Erythroblast (primary cell): ENCODE results near the gene NF1.
"Not testable (repeated sequence)": the region's sequence is repeated elsewhere in the genome, so short reads cannot be mapped to it uniquely, and the experiment has no call there.

ENCODE experiments used
- DNase-seq, 2 experiments: peaks; one replicate each; lab custom pipeline; 2025; lab: John Stamatoyannopoulos, UW
- GATA1 ChIP-seq: IDR thresholded peaks from 2 replicates; pipeline ENCODE4 v1.6.1; 2011; ENCODE audit warnings: low read depth, mild to moderate bottlenecking, control low read depth, low read length, moderate library complexity
- POLR2A ChIP-seq: IDR thresholded peaks from 2 replicates; pipeline ENCODE4 v1.6.1; 2011; ENCODE audit warnings: mild to moderate bottlenecking, low read length

The NF1 gene

DNA sequence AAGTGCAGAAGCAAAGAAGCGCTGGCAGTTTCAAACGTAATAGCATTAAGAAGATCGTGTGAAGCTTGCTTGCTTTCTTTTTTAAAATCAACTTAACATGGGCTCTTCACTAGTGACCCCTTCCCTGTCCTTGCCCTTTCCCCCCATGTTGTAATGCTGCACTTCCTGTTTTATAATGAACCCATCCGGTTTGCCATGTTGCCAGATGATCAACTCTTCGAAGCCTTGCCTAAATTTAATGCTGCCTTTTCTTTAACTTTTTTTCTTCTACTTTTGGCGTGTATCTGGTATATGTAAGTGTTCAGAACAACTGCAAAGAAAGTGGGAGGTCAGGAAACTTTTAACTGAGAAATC is 279.3 kb downstream of the NF1 start:
- no peak for TF ChIP-seq GATA1
- TF ChIP-seq POLR2A = no peak
- DNase-seq = no peak

DNA sequence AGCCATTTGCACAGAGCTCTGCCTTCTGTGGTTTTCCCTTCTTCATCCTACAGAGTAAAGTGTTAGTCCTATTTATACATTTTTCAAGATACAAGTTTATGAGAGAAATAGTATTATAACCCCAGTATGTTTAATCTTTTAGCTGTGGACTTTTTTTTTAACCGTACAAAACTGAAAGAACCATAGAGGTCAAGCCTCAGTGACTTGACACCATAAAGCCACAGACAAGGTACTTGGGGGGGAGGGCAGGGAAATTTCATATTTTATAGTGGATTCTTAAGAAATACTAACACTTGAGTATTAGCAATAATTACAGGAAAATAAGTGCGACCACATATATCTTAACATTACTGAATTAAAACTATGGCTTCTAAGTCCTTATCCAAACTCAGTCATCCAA is 279.7 kb downstream of the NF1 start:
- TF ChIP-seq GATA1 (no peak), POLR2A (no peak)

DNA sequence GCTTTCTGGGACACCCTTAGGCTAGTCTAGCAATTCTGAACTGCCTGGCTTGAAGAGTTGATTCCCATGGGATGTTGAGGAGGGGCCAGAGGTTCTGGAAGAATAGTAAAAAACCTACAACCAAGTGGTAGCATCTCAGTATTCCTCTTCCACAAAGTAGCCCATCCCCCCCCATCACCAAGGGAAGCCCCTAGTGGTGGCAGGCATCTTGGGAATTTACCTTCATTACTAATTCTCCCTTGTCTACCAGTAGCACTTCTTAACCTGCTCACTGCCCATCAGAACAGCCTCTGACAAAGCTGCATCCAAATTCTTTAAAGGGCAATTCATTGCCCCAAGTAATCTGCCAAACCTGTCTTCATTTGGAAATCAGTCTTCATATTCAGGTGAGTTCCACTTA is 283.9 kb downstream of the NF1 start:
- no peak for DNase-seq
- TF ChIP-seq POLR2A = no peak
- no peak for TF ChIP-seq GATA1

More for the DNA sequence above, 279.7 kb downstream of the NF1 start:
- no peak for DNase-seq

DNA sequence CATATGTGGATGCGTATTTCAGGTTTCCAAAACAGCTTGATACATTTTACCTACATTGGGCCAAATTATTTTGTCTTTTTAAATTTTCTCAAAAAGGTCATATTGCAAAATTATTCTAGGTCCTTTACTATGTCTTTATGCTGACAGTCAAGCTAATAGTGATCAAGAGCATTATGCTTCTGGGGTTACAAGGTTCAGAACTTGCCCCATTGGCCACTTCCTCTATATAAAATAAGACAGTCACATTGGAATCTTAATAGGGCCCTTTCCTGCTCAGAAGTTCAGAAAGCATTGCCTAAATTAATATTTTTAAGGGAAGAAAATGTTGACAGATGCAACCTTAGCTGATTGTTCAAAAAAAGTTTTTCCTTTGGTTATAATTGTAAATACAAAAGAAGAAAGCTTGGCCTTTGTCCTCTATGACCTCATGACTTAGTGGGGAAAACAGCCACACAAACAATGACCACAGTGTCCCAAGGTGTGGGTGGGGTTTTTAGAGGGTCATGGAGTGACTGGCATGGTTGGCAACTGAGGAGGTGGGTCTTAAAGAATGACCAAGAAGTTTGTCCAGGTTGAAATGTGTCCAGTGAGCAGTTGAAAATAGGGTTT is 284.9 kb downstream of the NF1 start:
- DNase-seq = no peak
- TF ChIP-seq GATA1 (no peak), POLR2A (no peak)

DNA sequence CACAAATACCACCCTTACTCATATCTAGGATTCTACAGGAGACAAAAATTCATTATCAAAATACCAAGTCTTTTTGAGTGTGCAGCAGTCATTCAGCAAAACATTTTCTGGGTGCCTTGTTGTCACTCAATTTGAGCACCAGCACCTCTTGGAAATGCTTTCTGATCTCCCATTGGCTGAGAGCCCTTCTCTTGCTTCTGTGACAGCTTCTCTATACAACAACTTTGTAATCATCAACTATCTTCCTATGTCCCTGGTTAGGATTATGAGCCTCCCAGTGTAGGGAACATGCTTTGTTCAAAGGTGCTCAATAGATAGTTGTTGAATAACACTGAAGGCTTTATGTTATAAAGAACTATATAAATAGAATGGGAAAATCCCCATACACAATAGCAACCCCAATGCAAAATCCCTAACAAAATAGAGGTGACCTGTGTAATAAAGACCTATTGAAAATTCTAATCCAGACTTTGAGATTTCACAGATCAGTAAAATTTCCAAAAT is 286.4 kb downstream of the NF1 start:
- TF ChIP-seq POLR2A (no peak), GATA1 (no peak)
- DNase-seq = no peak

DNA sequence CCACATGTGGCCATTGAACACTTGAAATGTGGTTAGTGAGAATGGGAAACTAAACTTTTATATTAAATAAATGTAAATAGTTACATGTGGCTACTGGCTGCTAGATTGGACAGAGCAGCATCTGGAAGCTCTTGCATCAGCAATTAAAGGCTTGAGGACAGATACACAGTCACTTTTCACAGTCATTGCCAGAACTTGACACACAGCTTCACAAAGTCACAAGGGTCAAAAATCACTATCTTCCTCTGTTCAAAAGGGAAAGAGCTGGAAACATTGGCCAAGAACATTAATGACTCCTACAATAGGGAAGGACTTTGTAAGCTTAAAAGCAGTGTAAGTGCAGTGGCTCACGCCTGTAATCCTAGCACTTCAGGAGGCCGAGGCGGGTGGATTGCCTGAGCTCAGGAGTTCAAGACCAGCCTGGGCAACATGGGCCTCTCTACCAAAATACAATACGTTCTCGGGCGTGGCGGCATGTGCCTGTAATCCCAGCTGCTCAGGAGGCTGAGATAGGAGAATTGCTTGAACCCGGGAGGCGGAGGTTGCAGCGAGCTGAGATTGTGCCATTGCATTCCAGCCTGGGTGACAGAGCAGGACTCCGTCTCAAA is 288.0 kb downstream of the NF1 start:
- not testable (repeated sequence) for DNase-seq

DNA sequence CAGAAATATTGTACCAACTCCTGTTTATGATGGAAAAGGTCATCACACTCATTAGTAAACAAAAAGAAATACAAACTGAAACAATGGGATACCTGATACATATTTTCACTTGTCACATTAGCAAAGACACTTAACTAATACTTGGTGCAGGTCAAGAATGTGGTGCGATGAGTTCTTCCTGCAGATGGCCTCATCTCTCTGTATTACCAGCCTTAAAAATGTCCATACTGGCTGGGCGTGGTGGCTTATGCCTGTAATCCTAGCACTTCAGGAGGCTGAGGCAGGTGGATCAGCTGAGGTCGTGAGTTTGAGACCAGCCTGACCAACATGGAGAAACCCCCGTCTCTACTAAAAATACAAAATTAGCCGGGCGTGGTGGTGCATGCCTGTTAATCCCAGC is 288.7 kb downstream of the NF1 start:
- not testable (repeated sequence) for DNase-seq

DNA sequence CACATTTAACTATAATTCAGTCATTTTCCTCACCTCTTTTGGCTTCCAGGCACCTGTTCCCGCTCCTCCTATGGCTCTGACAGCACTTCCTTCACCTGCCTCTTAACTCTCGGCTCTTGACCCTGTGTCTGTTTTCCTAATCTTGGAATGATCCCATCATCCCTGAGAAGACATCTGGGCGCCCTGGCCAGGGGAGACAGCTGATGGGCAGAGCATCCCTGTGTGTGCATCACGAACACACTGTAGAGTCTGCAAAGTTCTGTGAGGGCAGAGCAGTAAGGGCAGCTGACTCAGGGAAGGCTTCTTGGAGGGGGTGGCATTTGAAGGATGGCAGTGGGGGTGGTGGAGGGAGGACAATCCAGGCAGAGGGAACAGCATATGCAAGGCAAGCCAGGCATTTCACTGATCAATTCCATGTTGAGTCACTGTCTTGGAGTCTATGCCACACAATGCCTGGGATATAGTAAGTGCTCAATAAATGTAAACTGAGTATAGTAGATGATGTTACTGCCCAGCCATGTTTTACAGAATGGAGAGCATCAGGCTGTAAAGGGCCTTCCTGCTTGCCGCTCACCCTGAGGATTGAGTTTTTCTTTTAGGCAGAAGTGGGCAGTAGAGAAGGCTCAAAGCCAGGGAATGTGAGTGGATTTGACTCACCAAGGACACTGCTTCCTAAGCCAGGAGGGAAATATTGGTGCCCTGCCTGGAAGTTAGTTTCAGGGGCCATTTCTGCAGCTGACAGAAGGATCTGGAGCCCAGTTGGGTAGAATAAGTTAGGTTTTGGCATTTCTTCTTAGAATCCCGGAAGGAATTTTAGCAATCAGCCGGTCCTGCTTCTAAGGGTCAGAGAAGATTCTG is 290.9 kb downstream of the NF1 start:
- DNase-seq = no peak
- TF ChIP-seq POLR2A (no peak), GATA1 (no peak)

DNA sequence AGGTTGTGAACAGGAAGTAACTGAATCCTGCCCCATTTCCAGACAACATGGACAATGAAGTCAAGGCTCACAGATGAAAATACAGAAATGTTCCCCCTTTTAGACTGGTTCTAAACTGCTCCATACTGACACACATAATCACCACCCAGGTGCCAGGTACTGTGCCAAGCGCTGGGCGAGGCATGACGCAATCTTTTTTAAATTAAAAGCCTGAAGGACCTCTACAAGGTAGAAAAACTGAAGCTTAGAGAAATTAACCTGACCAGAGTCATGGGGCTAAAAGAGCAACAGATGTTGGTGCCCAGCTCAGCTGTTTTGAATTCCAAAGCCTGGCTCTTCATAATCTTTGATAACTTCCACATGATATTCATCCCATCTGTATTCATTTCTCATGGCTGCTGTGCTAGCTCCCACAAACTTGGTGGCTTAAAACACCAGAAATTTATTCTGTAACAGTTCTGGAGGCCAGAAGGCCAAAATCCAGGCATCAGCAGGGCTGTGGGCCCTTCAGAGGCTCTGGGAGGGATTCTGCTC is 291.8 kb downstream of the NF1 start:
- DNase-seq = no peak
- TF ChIP-seq POLR2A = no peak
- no peak for TF ChIP-seq GATA1

DNA sequence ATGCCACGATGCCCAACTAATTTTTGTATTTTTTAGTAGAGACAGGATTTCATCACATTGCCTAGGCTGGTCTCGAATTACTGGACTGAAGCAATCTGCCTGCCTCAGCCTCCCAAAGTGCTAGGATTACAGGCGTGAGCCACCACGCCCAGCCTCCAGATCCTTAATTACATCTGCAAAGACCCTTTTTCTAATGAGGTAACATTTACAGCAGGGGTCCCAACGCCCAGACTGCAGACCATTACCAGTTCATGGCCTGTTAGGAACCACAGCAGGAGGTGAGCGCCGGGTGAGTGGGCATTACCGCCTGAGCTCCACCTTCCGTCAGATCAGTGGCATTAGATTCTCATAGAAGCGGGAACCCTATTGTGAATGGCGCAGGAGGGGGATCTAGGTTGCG is 292.7 kb downstream of the NF1 start:
- no peak for TF ChIP-seq POLR2A
- no peak for TF ChIP-seq GATA1
- DNase-seq = no peak

DNA sequence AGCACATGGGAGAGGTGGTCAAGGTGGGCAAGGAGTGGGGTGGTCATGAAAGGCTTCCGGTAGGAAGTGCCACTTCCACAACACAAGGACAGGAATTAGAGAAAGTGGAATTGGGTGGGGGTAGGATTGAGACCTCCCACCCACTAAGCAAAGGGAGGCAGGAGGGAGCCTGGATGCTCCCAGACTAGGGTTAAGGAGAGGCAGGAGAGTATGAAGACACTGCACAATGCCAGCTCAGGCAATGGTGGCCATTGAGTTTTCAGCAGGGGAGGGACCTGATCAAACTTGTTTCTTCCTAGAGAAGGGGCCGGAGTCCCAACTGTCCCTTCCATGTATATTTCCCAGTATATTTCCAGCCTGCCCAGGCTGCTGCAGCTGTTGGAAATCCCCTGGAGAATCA is 293.6 kb downstream of the NF1 start:
- no peak for DNase-seq
- TF ChIP-seq POLR2A (no peak), GATA1 (no peak)

DNA sequence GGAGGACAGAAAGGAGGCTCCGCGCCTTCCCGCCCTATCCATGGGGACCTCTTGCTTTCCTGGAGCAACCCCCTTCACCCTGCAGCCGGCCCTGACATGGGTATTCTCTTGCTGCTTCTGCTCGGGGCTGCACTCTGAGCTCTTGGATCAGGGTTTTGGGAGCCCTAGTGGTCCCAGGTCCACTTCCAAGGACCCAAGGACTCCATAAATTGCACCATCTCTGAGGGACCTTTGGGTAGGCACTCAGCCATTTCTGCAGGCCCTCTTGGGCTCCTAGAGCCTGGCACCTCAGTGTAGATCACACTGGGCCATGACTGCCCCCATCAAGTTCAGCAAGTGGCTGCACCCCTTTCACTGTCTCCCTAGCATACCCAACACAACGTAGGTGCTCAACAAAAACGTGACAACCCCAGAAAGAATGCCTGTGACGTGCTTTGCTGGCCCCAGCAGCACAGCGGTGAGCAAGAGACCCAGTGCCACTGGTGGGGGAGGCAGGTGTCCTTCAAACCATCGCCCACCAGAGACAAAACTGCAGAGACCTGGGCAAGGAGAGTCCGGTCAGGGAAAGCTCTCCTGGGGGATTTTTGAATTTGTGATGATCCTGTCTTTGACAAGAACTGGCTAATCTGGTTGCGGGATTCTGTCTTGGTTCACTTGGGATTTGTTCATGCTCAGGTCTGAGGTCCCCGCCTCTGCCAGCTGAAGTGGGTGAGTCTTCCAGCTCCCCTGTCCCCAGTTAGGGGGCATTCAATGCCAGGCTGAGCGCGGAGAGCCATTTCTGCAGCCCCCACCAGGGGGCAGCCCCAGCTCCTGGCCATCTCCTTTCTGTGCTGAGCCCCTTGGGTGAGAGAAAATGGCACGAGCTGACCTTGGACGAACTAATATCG is 294.2 kb downstream of the NF1 start:
- TF ChIP-seq GATA1 (no peak), POLR2A (no peak)
- DNase-seq = peak; percentile 17 to 42

DNA sequence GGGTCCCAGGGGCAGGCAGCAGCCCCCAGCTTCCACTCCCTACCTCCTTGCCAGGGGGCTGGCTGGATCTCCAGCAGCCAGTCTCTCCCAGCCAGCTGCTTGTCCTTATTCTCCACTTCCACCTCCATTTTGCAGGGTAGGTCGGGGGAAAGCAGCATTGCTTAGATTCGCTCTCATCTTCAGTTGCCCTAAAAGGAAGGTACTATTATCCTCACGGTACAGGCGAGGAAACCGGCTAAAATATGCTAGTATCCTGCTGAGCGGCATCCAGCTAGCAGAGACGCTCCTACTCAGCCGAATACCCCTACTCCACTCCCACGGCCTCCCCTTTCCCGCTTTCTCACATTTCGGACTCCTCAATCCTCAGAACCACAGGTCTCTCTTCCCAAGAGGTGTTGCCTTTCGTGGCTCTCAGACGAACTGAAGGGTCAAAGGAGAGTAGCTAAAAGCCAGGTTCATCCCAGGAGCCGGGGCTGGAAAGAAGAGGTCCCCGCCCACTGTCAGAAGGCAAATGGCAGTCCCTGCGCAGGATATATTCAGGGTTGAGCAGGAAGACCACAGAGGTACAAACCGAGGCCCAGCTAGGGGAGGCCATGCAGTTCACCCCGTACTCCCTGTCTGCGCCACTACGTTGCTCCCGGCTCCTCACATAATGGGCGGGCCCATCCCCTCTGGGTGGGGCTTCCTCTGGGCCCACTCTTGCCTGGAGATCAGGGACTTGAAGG is 295.0 kb downstream of the NF1 start:
- no peak for DNase-seq
- TF ChIP-seq POLR2A = no peak
- TF ChIP-seq GATA1 = no peak
